Liver (tissue), 9 donors: ENCODE results near the gene SLC9A4. TPM values are rescaled to one million over a fixed set of nuclear protein-coding genes. Genes with fewer than 3 reads are reported as not detected.

Experiments
- DNase-seq: peaks from one replicate; pipeline ENCODE4 v3.0.0-alpha.2; 2017; ENCODE audit warnings: low spot score
- H3K27ac ChIP-seq, 2 donors: one replicate each; pipeline ENCODE4 v1.7.0; 2013; ENCODE audit warnings: inconsistent platforms in 2 of 2, low read length in 2 of 2, control low read depth in 1 of 2, low read depth in 1 of 2, mild to moderate bottlenecking in 1 of 2
- H3K27me3 ChIP-seq, 4 donors: one replicate each; pipeline versions ENCODE4 v1.6.1 to v1.7.0; 2013; ENCODE audit warnings: low read length in 3 of 4, inconsistent platforms in 1 of 4, mild to moderate bottlenecking in 1 of 4, moderate library complexity in 1 of 4; ENCODE audit not compliant: control insufficient read depth in 4 of 4, insufficient read depth in 4 of 4
- H3K36me3 ChIP-seq, 4 donors: one replicate each; pipeline versions ENCODE4 v1.6.1 to v1.7.0; 2013; ENCODE audit warnings: low read length in 3 of 4, mild to moderate bottlenecking in 3 of 4, low read depth in 1 of 4, moderate library complexity in 1 of 4; ENCODE audit not compliant: control insufficient read depth in 4 of 4, insufficient read depth in 3 of 4
- H3K4me1 ChIP-seq, 4 donors: one replicate each; pipeline versions ENCODE4 v1.6.1 to v1.7.0; 2013; ENCODE audit warnings: low read length in 3 of 4, mild to moderate bottlenecking in 3 of 4, moderate library complexity in 1 of 4; ENCODE audit not compliant: control insufficient read depth in 4 of 4, insufficient read depth in 4 of 4
- H3K4me3 ChIP-seq, 3 donors: one replicate each; pipeline versions ENCODE4 v1.6.1 to v1.7.0; 2013; ENCODE audit warnings: low read length in 3 of 3, control low read depth in 1 of 3, low read depth in 1 of 3, mild to moderate bottlenecking in 1 of 3
- H3K9ac ChIP-seq, 2 donors: one replicate each; pipeline ENCODE4 v1.7.0; 2013; ENCODE audit warnings: low read length in 2 of 2, mild to moderate bottlenecking in 2 of 2, moderate library complexity in 2 of 2, control low read depth in 1 of 2, low read depth in 1 of 2
- H3K9me3 ChIP-seq, 4 donors: one replicate each; pipeline versions ENCODE4 v1.6.1 to v1.7.0; 2013; ENCODE audit warnings: low read length in 3 of 4; ENCODE audit not compliant: control insufficient read depth in 4 of 4
- EGR1 ChIP-seq, 2 donors: IDR thresholded peaks; 2 replicates each; pipeline ENCODE4 v1.6.1; 2016 to 2018; ENCODE audit warnings: antibody characterized with exemption in 2 of 2, low read depth in 2 of 2
- FOXA2 ChIP-seq: IDR thresholded peaks from 2 replicates; pipeline ENCODE4 v1.6.1; 2016; ENCODE audit warnings: antibody characterized with exemption
- GABPA ChIP-seq, 2 donors: IDR thresholded peaks in 1 of 2; conservative IDR thresholded peaks in 1 of 2; 2 replicates each; pipeline ENCODE4 v1.6.1; 2016; ENCODE audit warnings: antibody characterized with exemption in 2 of 2, mild to moderate bottlenecking in 1 of 2, moderate library complexity in 1 of 2
- HNF4A ChIP-seq, 2 donors: conservative IDR thresholded peaks; 2 replicates each; pipeline ENCODE4 v1.6.1; 2016; ENCODE audit warnings: antibody characterized with exemption in 2 of 2, mild to moderate bottlenecking in 2 of 2
- NR2F2 ChIP-seq: IDR thresholded peaks from 2 replicates; pipeline ENCODE4 v1.6.1; 2016; ENCODE audit warnings: antibody characterized with exemption
- RAD21 ChIP-seq, 2 donors: IDR thresholded peaks; 2 replicates each; pipeline ENCODE4 v1.6.1; 2016; ENCODE audit warnings: antibody characterized with exemption in 2 of 2, mild to moderate bottlenecking in 2 of 2
- RXRA ChIP-seq, 2 donors: IDR thresholded peaks; 2 replicates each; pipeline ENCODE4 v1.6.1; 2017 to 2018; ENCODE audit warnings: antibody characterized with exemption in 2 of 2, mild to moderate bottlenecking in 1 of 2
- SP1 ChIP-seq: IDR thresholded peaks from 2 replicates; pipeline ENCODE4 v1.6.1; 2018; ENCODE audit warnings: antibody characterized with exemption, mild to moderate bottlenecking
- YY1 ChIP-seq: IDR thresholded peaks from 2 replicates; pipeline ENCODE4 v1.6.1; 2016; ENCODE audit warnings: antibody characterized with exemption, mild to moderate bottlenecking
- WGBS: extraction: QIAGEN DNeasy Blood & Tissue Kit; methylation state at CpG from one replicate; pipeline ENCODE4 v1.1.7; 2013; 5-methylcytosine and 5-hydroxymethylcytosine counted together
- polyA plus RNA-seq, 2 donors: library from polyadenylated mRNA; stranded (reverse) in 1 of 2; unstranded in 1 of 2; fragments of 200-250 nt in 1 of 2; fragments of >200 nt in 1 of 2; fragmentation: Nextera tagmentation in 1 of 2; extraction: Ambion mirVana in 1 of 2; gene quantifications; one replicate each; pipeline versions ENCODE4 v1.2.1 to v1.2.3, GENCODE V29; 2013 to 2015
- total RNA-seq, 2 donors: library from RNA; depleted of rRNA; stranded (reverse); fragments of >200 nt; gene quantifications; one replicate each; pipeline ENCODE4 v1.2.3, GENCODE V29; 2014
- TF ChIP-seq, protein P1 (sequence below): IDR thresholded peaks from 2 replicates; pipeline ENCODE4 v1.6.1; 2016; ENCODE audit warnings: antibody characterized with exemption
- TF ChIP-seq, protein P2 (sequence below): fragments of 150-350 bp; IDR thresholded peaks from 2 replicates; pipeline ENCODE4 v1.5.1; 2017; ENCODE audit warnings: improper control_type of control experiment, low read depth, low read length; ENCODE audit not compliant: missing input control
- TF ChIP-seq, protein P3 (sequence below): IDR thresholded peaks from 2 replicates; pipeline ENCODE4 v1.6.1; 2016; ENCODE audit warnings: antibody characterized with exemption, mild to moderate bottlenecking
- donor health status: healthy.
- donor health status: healthy.
- donor health status: healthy.
- donor health status: healthy.
- donor health status: healthy.

SLC9A4 gene
- total and polyA plus RNA-seq, 4 donors, result not detected

DNA sequence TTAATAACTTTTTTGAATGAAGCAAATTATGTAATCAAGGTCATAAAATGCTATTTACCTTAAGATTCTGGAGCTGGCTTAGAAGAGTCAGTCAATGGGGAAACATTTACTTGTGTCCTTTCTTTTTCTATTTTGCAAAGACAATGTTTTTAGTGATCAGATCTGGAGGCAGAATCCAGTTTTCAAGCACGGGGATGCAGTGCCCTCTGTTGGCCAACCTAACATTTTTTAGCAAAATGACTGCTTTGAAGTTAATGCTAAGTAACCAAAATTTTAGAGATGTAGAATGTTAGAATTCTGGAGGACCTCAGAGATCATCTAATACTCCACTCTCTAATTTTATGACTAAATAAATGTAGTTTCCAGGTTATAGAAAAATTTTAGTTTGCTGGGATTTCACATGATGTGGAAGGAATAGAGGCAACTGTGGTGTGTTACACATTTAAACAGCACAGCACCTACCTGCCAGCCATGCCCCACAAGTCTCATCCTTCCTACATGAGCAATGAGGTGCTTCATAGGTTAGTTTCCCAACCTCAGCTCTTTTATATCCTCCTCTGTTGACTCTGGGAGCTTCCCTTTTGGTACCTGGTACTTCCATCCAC lies 23.6 kb upstream of the SLC9A4 start:
- Histone ChIP-seq H3K36me3 (no peaks in the 10 kb centered on the region), H3K9ac (no peak overlapping the region)
- DNase-seq, result peak; percentile 46

DNA sequence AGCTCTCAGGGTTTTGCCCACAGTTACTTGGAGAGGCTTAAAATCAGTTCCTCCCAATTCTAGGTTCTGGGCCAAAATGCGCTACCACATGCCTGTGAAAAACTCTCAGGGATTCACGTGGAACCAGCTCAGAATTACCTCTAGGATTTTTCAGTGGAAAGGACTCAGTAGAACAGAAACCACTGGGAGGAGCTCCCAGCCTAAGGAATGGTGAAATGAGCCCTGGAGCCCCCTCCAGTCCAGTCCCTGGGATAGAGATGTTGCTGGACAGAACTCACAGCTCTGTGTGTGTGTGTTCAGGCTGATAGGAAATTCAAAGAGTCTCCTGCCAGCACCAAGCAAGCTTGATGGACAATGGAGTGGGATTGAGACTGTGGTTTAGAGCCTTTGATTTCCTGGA lies 21.1 kb upstream of the SLC9A4 start:
- WGBS, result 79% methylated on average over 2 of the region's 2 CpGs
- TF ChIP-seq, protein P1, sequence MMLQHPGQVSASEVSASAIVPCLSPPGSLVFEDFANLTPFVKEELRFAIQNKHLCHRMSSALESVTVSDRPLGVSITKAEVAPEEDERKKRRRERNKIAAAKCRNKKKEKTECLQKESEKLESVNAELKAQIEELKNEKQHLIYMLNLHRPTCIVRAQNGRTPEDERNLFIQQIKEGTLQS, result no peak
- TF ChIP-seq SP1, result no peak
- no peak for TF ChIP-seq RAD21 (IDR thresholded peaks at IDR 0.05)
- no peaks in the 10 kb centered on the region for H3K36me3 ChIP-seq

More for the DNA sequence above, 23.6 kb upstream of the SLC9A4 start:
- no peaks in the 10 kb centered on the region for H3K4me1 ChIP-seq
- no peak overlapping the region for H3K4me3 ChIP-seq
- H3K27ac ChIP-seq, result no peak overlapping the region
- TF ChIP-seq RAD21 (IDR thresholded peaks at IDR 0.05) (peak; percentile 83 to 88), FOXA2 (no peak)
- TF ChIP-seq, protein P2, sequence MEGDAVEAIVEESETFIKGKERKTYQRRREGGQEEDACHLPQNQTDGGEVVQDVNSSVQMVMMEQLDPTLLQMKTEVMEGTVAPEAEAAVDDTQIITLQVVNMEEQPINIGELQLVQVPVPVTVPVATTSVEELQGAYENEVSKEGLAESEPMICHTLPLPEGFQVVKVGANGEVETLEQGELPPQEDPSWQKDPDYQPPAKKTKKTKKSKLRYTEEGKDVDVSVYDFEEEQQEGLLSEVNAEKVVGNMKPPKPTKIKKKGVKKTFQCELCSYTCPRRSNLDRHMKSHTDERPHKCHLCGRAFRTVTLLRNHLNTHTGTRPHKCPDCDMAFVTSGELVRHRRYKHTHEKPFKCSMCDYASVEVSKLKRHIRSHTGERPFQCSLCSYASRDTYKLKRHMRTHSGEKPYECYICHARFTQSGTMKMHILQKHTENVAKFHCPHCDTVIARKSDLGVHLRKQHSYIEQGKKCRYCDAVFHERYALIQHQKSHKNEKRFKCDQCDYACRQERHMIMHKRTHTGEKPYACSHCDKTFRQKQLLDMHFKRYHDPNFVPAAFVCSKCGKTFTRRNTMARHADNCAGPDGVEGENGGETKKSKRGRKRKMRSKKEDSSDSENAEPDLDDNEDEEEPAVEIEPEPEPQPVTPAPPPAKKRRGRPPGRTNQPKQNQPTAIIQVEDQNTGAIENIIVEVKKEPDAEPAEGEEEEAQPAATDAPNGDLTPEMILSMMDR, result peak; percentile 55
- TF ChIP-seq, protein P3, sequence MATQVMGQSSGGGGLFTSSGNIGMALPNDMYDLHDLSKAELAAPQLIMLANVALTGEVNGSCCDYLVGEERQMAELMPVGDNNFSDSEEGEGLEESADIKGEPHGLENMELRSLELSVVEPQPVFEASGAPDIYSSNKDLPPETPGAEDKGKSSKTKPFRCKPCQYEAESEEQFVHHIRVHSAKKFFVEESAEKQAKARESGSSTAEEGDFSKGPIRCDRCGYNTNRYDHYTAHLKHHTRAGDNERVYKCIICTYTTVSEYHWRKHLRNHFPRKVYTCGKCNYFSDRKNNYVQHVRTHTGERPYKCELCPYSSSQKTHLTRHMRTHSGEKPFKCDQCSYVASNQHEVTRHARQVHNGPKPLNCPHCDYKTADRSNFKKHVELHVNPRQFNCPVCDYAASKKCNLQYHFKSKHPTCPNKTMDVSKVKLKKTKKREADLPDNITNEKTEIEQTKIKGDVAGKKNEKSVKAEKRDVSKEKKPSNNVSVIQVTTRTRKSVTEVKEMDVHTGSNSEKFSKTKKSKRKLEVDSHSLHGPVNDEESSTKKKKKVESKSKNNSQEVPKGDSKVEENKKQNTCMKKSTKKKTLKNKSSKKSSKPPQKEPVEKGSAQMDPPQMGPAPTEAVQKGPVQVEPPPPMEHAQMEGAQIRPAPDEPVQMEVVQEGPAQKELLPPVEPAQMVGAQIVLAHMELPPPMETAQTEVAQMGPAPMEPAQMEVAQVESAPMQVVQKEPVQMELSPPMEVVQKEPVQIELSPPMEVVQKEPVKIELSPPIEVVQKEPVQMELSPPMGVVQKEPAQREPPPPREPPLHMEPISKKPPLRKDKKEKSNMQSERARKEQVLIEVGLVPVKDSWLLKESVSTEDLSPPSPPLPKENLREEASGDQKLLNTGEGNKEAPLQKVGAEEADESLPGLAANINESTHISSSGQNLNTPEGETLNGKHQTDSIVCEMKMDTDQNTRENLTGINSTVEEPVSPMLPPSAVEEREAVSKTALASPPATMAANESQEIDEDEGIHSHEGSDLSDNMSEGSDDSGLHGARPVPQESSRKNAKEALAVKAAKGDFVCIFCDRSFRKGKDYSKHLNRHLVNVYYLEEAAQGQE, result no peak
- H3K9me3 ChIP-seq, result no peaks in the 10 kb centered on the region
- no peaks in the 10 kb centered on the region for H3K27me3 ChIP-seq
- 0% methylated on average over 1 of the region's 1 CpG for WGBS

DNA sequence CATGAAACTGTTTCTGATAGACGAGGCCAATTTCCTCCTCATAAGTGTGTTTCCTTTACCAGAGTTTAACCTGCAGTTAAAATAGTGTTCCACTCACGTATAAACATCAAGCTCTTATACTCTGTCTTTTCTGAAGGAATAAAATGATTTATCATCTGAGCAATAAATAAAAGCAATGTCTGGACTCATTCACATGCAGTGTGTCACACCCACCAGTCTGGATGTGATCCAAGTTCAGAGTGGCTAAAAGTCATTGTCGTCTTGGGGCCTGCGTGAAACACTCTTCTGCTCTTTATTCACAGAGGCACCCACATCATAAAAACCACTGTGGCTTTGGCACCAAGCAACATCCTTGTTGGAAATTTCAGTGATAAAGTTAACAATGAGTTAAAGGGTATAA lies 19.5 kb upstream of the SLC9A4 start:
- TF ChIP-seq NR2F2 (no peak), GABPA (IDR thresholded peaks at IDR 0.05 in 1 of 2, conservative IDR thresholded peaks at IDR 0.05 in 1 of 2) (no peak), EGR1 (IDR thresholded peaks at IDR 0.05; ENCODE audit: low read depth in 2 of 2) (no peak), YY1 (no peak), RXRA (IDR thresholded peaks at IDR 0.05) (no peak), HNF4A (conservative IDR thresholded peaks at IDR 0.05) (no peak)
- TF ChIP-seq, protein P3, result no peak
- no peak overlapping the region for H3K4me3 ChIP-seq
- no peak overlapping the region for H3K27ac ChIP-seq
- DNase-seq, result no peak
- H3K27me3 ChIP-seq, result no peaks in the 10 kb centered on the region
- no peaks in the 10 kb centered on the region for H3K4me1 ChIP-seq
- no peaks in the 10 kb centered on the region for H3K36me3 ChIP-seq
- WGBS, result 71% methylated on average over 4 of the region's 4 CpGs
- no peaks in the 10 kb centered on the region for H3K9me3 ChIP-seq
- H3K9ac ChIP-seq, result no peak overlapping the region

More for the DNA sequence above, 21.1 kb upstream of the SLC9A4 start:
- no peak overlapping the region for H3K27ac ChIP-seq
- H3K9ac ChIP-seq, result no peak overlapping the region
- no peaks in the 10 kb centered on the region for H3K9me3 ChIP-seq
- no peaks in the 10 kb centered on the region for H3K27me3 ChIP-seq
- no peak overlapping the region for H3K4me3 ChIP-seq
- DNase-seq, result no peak
- no peaks in the 10 kb centered on the region for H3K4me1 ChIP-seq
